GM12878 (cell line): ENCODE data around the gene COMMD1. TPM values are rescaled to one million over a fixed set of nuclear protein-coding genes. Genes with fewer than 3 reads are reported as not detected.
A peak's percentile ranks its signal among the peaks of the same experiment; 100 is the strongest.

Source experiments
- BACH1 ChIP-seq: fragments of 450-650 bp; IDR thresholded peaks from 2 replicates; pipeline ENCODE4 v1.6.1; 2017; ENCODE audit warnings: mild to moderate bottlenecking, borderline replicate concordance
- EP300 ChIP-seq, 2 experiments: fragments of 150-350 bp in 1 of 2; IDR thresholded peaks; 2 replicates each; pipeline ENCODE4 v1.6.1; 2011 to 2012; ENCODE audit warnings: low read depth in 2 of 2, low read length in 2 of 2, borderline replicate concordance in 1 of 2, improper control_type of control experiment in 1 of 2, inconsistent platforms in 1 of 2; ENCODE audit not compliant: control insufficient read depth in 1 of 2
- GABPA ChIP-seq: IDR thresholded peaks from 2 replicates; pipeline ENCODE4 v1.6.1; 2014; ENCODE audit warnings: antibody characterized with exemption, low read depth, mild to moderate bottlenecking, inconsistent platforms
- IRF4 ChIP-seq: IDR thresholded peaks from 2 replicates; pipeline ENCODE4 v1.6.1; 2011; ENCODE audit warnings: low read depth, low read length
- MLLT1 ChIP-seq: fragments of 450-650 bp; IDR thresholded peaks from 2 replicates; pipeline ENCODE4 v1.6.1; 2016; ENCODE audit warnings: mild to moderate bottlenecking
- MTA3 ChIP-seq: IDR thresholded peaks from 2 replicates; pipeline ENCODE4 v1.6.1; 2012; ENCODE audit warnings: low read length, inconsistent platforms, borderline replicate concordance
- PML ChIP-seq: IDR thresholded peaks from 2 replicates; pipeline ENCODE4 v1.6.1; 2012; ENCODE audit warnings: low read length, inconsistent platforms
- RB1 ChIP-seq: fragments of 450-650 bp; formaldehyde crosslinking; IDR thresholded peaks from 2 replicates; pipeline ENCODE4 v1.6.1; 2017; ENCODE audit warnings: mild to moderate bottlenecking, borderline replicate concordance
- REST ChIP-seq: IDR thresholded peaks from 2 replicates; pipeline ENCODE4 v1.6.1; 2012; ENCODE audit warnings: mild to moderate bottlenecking, low read depth, low read length
- TCF12 ChIP-seq: IDR thresholded peaks from 2 replicates; pipeline ENCODE4 v1.6.1; 2011; ENCODE audit warnings: low read depth, mild to moderate bottlenecking, low read length
- YY1 ChIP-seq: IDR thresholded peaks from 2 replicates; pipeline ENCODE4 v1.6.1; 2011; ENCODE audit warnings: low read depth, mild to moderate bottlenecking, low read length
- ZNF274 ChIP-seq: IDR thresholded peaks from one replicate; pipeline ENCODE4 v1.8.0; 2011; ENCODE audit not compliant: insufficient read length, insufficient read depth
- ZZZ3 ChIP-seq: IDR thresholded peaks from 2 replicates; pipeline ENCODE4 v1.6.1; 2011; ENCODE audit warnings: low read depth; ENCODE audit not compliant: control insufficient read depth, insufficient read length
- polyA plus RNA-seq, 11 experiments: library from polyadenylated mRNA; depleted of rRNA in 4 of 11; unstranded in 6 of 11; stranded (reverse) in 5 of 11; fragments of >200 nt; fragmentation: Nextera tagmentation in 4 of 11; fragmentation: Illumina TruSeq in 1 of 11; extraction: Ambion mirVana in 4 of 11; extraction: Trizol in 1 of 11; gene quantifications; 1 replicate in 1 of 11; 2 replicates in 10 of 11; pipeline versions ENCODE4 v1.2.1 to v1.2.3, GENCODE V29; 2011 to 2016; ENCODE audit warnings: inconsistent platforms in 2 of 11, missing spikeins in 2 of 11, low read depth in 1 of 11
- total RNA-seq, 4 experiments: library from RNA; depleted of rRNA in 3 of 4; stranded (reverse); fragments of >200 nt in 3 of 4; fragmentation: Illumina TruSeq in 1 of 4; extraction: Trizol in 1 of 4; gene quantifications; 2 replicates each; pipeline versions ENCODE4 v1.2.1 to v1.2.3, GENCODE V29; 2013 to 2021
- TF ChIP-seq, protein P1 (sequence below): fragments of 450-650 bp; IDR thresholded peaks from 2 replicates; pipeline ENCODE4 v1.6.1; 2017; ENCODE audit warnings: mild to moderate bottlenecking
- TF ChIP-seq, protein P2 (sequence below): IDR thresholded peaks from 2 replicates; pipeline ENCODE4 v1.6.1; 2011; ENCODE audit warnings: mild to moderate bottlenecking, low read depth, low read length, moderate library complexity; ENCODE audit not compliant: insufficient replicate concordance

Gene COMMD1
- total and polyA plus RNA-seq, 10 of the 15 experiments (the other 5 are each of a cell fraction or from before 2014, with no cell fraction given), result 39.7 to 210 (median 53.7) TPM

DNA sequence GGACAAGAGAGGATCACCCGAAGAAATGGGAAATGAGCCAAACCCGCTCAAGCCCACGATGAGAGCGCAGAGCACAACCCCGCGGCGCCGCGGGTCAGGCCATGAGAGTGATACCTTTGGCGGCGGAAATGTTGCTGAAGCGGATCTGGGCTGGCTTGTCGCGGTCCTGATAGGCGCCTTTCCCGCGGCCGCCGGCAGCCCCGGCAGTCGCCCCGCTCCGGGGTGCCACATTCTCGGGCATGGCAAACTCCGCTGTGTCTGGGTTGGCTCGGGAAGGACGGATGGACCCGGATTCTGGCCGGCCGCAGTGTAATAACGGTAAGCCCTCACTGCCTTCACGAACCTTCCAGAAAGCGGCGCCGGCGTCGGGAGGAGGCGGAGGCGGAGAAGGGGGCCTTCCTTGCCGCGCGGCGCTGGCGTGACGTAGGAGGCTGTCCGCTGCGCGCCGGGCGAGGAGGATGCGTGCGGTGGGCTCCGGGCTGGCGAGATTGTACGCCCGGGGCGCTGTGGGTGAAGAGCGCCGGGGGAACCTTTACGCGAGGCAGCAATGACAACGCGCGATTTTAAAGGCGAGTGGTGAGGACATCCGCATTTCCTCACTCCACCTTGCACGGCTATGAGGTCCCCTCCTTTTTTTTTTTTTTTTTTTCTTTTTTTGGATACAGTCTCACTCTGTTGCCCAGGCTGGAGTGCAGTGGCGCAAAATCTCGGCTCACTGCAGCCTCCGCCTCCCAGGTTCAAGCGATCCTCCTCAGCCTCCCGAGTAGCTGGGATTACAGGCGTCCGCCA is 17.0 kb upstream of the COMMD1 start, which contains the start of gene CCT4 (continued):
- TF ChIP-seq MTA3, result no peak
- TF ChIP-seq MLLT1, result peak; percentile 62
- peak; percentile 20 for TF ChIP-seq ZZZ3
- no peak for TF ChIP-seq ZNF274
- 0 out of 2 replicates have a peak, but pooled peaks have one; percentile 6 for TF ChIP-seq REST
- TF ChIP-seq YY1, result peak; percentile 76
- TF ChIP-seq, protein P1, sequence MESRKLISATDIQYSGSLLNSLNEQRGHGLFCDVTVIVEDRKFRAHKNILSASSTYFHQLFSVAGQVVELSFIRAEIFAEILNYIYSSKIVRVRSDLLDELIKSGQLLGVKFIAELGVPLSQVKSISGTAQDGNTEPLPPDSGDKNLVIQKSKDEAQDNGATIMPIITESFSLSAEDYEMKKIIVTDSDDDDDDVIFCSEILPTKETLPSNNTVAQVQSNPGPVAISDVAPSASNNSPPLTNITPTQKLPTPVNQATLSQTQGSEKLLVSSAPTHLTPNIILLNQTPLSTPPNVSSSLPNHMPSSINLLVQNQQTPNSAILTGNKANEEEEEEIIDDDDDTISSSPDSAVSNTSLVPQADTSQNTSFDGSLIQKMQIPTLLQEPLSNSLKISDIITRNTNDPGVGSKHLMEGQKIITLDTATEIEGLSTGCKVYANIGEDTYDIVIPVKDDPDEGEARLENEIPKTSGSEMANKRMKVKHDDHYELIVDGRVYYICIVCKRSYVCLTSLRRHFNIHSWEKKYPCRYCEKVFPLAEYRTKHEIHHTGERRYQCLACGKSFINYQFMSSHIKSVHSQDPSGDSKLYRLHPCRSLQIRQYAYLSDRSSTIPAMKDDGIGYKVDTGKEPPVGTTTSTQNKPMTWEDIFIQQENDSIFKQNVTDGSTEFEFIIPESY, result peak; percentile 78; the same call in 1 of the 2 replicates
- TF ChIP-seq TCF12, result no peak
- TF ChIP-seq EP300 (IDR thresholded peaks at IDR 0.05; ENCODE audit: borderline replicate concordance in 1 of 2, control insufficient read depth in 1 of 2, low read depth in 2 of 2, low read length in 2 of 2), result peak; percentile 23 to 44; a peak in 1 of 4 replicates
- peak; percentile 97 for TF ChIP-seq PML
- TF ChIP-seq, protein P2, sequence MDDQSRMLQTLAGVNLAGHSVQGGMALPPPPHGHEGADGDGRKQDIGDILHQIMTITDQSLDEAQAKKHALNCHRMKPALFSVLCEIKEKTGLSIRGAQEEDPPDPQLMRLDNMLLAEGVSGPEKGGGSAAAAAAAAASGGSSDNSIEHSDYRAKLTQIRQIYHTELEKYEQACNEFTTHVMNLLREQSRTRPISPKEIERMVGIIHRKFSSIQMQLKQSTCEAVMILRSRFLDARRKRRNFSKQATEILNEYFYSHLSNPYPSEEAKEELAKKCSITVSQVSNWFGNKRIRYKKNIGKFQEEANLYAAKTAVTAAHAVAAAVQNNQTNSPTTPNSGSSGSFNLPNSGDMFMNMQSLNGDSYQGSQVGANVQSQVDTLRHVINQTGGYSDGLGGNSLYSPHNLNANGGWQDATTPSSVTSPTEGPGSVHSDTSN, result no peak
- peak; percentile 98 for TF ChIP-seq RB1
- TF ChIP-seq IRF4, result peak; percentile 43; the same call in 1 of the 2 replicates
- no peak for TF ChIP-seq GABPA
- peak; percentile 76 for TF ChIP-seq BACH1
